Raji (cell line): ENCODE data around the gene R3HDM1.

Experiments
- POLR2A ChIP-seq: IDR thresholded peaks from 2 replicates; pipeline ENCODE4 v1.6.1; 2011; ENCODE audit warnings: low read depth, low read length, control low read depth; ENCODE audit not compliant: insufficient read depth

Gene R3HDM1

GRCh38 chr2:135663148-135663700 is 131.9 kb downstream of the R3HDM1 start:
- TF ChIP-seq POLR2A = no peak

GRCh38 chr2:135664623-135665068 is 133.4 kb downstream of the R3HDM1 start:
- TF ChIP-seq POLR2A = no peak

DNA sequence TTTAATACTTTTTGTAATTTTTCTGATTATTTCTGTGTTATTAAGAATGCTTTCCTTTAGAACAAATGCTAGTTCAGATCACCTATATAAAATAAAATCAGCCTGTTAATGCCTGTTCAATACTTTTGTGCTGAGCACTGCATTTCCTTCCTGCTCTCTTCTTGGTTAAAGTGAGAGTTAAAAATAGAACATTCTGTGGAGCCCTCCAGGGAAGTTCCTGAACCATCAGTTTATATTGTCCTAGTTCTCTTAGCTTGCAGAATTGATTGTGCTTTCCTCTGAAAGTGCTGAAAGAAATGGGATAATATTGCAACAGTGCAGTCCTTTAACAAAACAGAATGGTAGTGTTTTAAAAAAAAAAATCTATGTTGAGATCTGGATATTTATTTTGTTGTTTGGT is 135.8 kb downstream of the R3HDM1 start:
- TF ChIP-seq POLR2A = no peak

- no peak for TF ChIP-seq POLR2A
Observed at GRCh38 chr2:135674453-135674852, 143.2 kb downstream of the R3HDM1 start.

DNA sequence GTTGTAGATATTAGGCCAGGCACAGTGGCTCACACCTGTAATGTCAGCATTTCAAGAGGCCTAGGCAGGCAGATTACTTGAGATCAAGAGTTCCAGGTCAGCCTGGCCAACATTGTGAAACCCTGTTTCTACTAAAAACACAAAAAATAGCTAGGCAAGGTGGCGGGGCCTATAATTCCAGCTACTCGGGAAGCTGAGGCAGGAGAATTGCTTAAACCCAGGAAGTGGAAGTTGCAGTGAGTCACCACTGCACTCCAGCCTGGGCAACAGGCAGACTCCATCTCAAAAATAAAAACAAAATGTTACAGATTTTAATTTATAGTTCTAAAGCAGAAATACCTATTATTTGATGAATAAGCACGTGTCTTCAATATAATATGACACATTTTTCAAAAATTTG is 144.7 kb downstream of the R3HDM1 start:
- no peak for TF ChIP-seq POLR2A

GRCh38 chr2:135679125-135679524 is 147.8 kb downstream of the R3HDM1 start:
- TF ChIP-seq POLR2A = no peak

GRCh38 chr2:135685361-135685760 is 154.1 kb downstream of the R3HDM1 start:
- TF ChIP-seq POLR2A = no peak

GRCh38 chr2:135688978-135689377 is 157.7 kb downstream of the R3HDM1 start:
- TF ChIP-seq POLR2A = no peak

GRCh38 chr2:135689679-135690078 is 158.4 kb downstream of the R3HDM1 start:
- TF ChIP-seq POLR2A = no peak

GRCh38 chr2:135694711-135695110 is 163.4 kb downstream of the R3HDM1 start:
- TF ChIP-seq POLR2A = no peak

DNA sequence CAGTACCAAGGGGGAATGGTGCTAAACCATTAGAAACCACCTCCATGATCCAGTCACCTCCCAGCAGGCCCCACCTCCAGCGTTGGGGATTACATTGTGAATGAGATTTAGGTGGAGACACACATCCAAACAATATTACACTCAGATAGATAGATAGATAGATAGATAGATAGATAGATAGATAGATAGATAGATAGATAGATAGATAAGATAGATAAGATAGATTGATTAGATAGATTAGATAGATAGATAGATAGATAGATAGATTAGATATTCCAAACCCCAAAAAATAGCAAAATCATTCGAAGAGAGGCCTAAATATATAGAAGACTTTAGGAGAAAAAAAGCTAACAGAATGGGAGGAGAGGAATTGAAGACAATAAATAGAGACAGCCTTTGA is 167.6 kb downstream of the R3HDM1 start:
- no peak for TF ChIP-seq POLR2A

DNA sequence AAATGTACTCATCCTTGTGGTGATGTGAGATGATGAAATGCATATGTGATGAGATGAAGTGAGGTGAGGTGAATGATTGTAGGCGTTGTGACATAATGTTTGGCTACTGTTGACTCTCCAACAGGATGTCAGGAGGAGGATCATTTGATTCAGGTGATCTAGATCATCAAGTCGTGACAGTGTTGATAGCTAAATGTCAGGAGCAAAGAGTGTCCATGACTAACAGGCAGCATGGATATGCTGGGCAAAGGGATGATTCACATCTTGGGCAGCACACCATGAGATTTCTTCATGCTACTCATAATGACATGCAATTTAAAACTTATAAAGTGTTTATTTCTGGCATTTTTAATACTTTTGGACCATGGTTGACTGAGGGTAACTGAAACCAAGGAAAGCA is 170.2 kb downstream of the R3HDM1 start:
- TF ChIP-seq POLR2A = no peak

GRCh38 chr2:135703300-135703699 is 172.0 kb downstream of the R3HDM1 start:
- TF ChIP-seq POLR2A = no peak

DNA sequence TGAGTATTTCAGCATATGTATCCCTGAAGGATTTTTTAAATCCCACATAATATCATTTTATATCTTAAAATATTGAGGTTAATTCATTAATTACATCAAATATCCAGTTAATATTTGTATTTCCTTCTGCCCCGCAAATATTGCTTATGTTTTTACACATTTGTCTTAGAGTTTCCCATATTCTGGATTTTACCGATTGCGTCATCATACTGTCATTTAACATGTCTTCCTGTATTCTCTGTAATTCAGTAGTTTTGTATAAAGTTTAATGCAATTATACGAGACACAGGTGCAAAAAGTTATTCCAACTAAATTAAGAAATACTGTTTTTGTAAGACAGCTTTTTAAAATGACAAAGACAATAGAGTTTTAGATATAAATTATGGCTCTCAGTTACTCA is 176.9 kb downstream of the R3HDM1 start:
- TF ChIP-seq POLR2A = no peak

DNA sequence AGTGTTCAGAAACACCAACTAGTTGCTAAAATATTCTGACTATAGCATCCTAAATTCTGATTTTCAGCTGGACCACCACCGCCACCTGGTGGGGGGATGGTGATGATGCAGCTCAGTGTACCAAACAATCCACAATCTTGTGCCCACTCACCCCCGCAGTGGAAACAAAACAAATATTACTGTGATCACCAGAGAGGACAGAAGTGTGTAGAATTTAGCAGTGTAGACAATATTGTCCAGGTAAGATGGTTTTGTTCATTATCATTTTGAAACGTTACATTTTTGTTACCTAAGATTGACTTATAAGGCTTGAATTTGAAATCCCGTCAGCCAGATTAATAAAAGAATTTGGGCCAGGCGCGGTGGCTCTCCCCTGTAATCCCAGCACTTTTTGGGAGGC is 178.7 kb downstream of the R3HDM1 start:
- TF ChIP-seq POLR2A = no peak

DNA sequence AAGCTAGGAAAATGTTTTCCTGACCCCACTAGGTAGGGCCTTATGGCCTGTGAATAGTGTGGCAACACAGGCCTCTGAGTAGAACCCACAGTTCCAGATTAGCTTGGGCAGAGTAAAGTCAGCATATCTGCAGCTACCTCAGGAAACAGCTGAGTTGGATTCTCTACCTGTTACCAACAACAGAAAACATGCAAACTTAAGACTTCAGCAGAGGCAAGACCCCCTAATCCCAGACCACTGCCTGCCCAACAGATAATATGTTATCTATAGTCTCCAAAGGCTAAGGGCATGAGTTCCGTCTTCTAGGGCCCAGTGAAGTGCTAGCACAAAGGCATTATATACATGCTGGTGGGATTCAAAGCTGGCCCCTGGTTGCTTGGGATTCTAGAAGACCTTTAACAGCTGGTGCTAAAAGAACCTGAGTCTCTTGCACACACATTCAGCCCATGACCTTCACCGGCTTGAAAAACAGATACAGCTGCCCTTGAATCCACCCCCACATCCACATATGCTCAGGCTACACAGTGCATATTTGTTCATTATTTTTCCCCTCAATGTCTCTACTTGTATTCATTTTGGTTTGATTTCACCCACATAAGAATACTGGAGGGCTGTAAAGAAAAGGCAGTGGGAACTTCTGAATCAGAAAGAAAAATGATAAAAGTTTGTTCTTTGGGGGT is 196.9 kb downstream of the R3HDM1 start:
- TF ChIP-seq POLR2A = no peak

GRCh38 chr2:135732561-135732960 is 201.3 kb downstream of the R3HDM1 start:
- no peak for TF ChIP-seq POLR2A
